B cell (primary cell): ENCODE measurements around the gene ATP5ME. TPM values are rescaled to one million over a fixed set of nuclear protein-coding genes. Genes with fewer than 3 reads are reported as not detected.

Experiments used
- ATAC-seq: fragments of 200-7000 bp; cut with Tn5 transposase; one replicate; pipeline ENCODE4 v1.10.0; 2021; ENCODE audit warnings: low read depth, mild to moderate bottlenecking, moderate number of reproducible peaks, moderate library complexity
- CTCF ChIA-PET: fragments of 350-600 bp; sonication (Branson Sonifier 250); formaldehyde crosslinking; loops from one replicate; lab custom pipeline; 2021; ENCODE audit warnings: antibody characterized with exemption, inconsistent platforms; lab: Charles Lee
- POLR2A ChIA-PET: fragments of 350-600 bp; sonication (Branson Sonifier 250); formaldehyde crosslinking; loops from one replicate; lab custom pipeline; 2021; ENCODE audit warnings: antibody characterized with exemption; lab: Charles Lee
- DNase-seq: peaks from one replicate; pipeline ENCODE4 v3.0.0; 2013
- H2AFZ ChIP-seq: 2 replicates; pipeline ENCODE4 v1.6.1; 2012; ENCODE audit warnings: mild to moderate bottlenecking, low read depth, low read length; ENCODE audit not compliant: insufficient read depth, poor library complexity, severe bottlenecking
- H3K27ac ChIP-seq, 2 donors: 1 replicate in 1 of 2; 2 replicates in 1 of 2; pipeline ENCODE4 v1.5.1; 2012 to 2013; ENCODE audit warnings: low read length in 2 of 2, mild to moderate bottlenecking in 2 of 2, moderate library complexity in 1 of 2
- H3K27me3 ChIP-seq, 4 experiments: fragments of 200-600 bp in 1 of 4; sonication (generic) in 1 of 4; replicated peaks in 1 of 4; 1 replicate in 2 of 4; 2 replicates in 2 of 4; pipeline versions ENCODE4 v1.6.1 to v1.7.0; 2013 to 2016; ENCODE audit warnings: low read length in 3 of 4, mild to moderate bottlenecking in 2 of 4, mixed read lengths in 1 of 4, moderate library complexity in 1 of 4; ENCODE audit not compliant: insufficient read depth in 4 of 4, control insufficient read depth in 3 of 4; ENCODE audit errors: control extremely low read depth in 1 of 4
- H3K36me3 ChIP-seq, 2 experiments: replicated peaks in 1 of 2; 1 replicate in 1 of 2; 2 replicates in 1 of 2; pipeline versions ENCODE4 v1.6.1 to v1.7.1; 2013; ENCODE audit warnings: low read length in 1 of 2; ENCODE audit not compliant: insufficient read depth in 2 of 2, control insufficient read depth in 1 of 2; ENCODE audit errors: control extremely low read depth in 1 of 2, extremely low read depth in 1 of 2
- H3K4me1 ChIP-seq, 2 donors: fragments of 200-600 bp in 1 of 2; sonication (generic) in 1 of 2; 1 replicate in 1 of 2; 2 replicates in 1 of 2; pipeline versions ENCODE4 v1.5.1 to v1.6.1; 2013 to 2017; ENCODE audit warnings: low read length in 2 of 2; ENCODE audit not compliant: control insufficient read depth in 2 of 2, insufficient read depth in 2 of 2
- H3K4me2 ChIP-seq: replicated peaks from 2 replicates; pipeline ENCODE3; 2012; ENCODE audit warnings: mild to moderate bottlenecking, low read depth, low read length; ENCODE audit not compliant: poor library complexity, severe bottlenecking
- H3K4me3 ChIP-seq, 5 experiments: fragments of 200-600 bp in 1 of 5; sonication (generic) in 1 of 5; 1 replicate in 3 of 5; 2 replicates in 2 of 5; pipeline versions ENCODE4 v1.5.1 to v1.7.0; 2011 to 2016; ENCODE audit warnings: low read length in 4 of 5, mild to moderate bottlenecking in 4 of 5, low read depth in 2 of 5, control low read depth in 1 of 5, moderate library complexity in 1 of 5; ENCODE audit not compliant: insufficient read depth in 1 of 5; ENCODE audit errors: control extremely low read depth in 1 of 5, extremely low read depth in 1 of 5
- H3K79me2 ChIP-seq: fragments of 200-600 bp; sonication (generic); one replicate; pipeline ENCODE4 v1.6.0; 2016; ENCODE audit warnings: low read length; ENCODE audit not compliant: control insufficient read depth, insufficient read depth
- H3K9ac ChIP-seq: fragments of 200-600 bp; sonication (generic); 2 replicates; pipeline ENCODE4 v1.6.1; 2017; ENCODE audit warnings: mild to moderate bottlenecking, low read length, moderate library complexity
- H3K9me3 ChIP-seq, 3 donors: one replicate each; pipeline versions ENCODE4 v1.6.1 to v1.7.1; 2013; ENCODE audit warnings: low read length in 2 of 3; ENCODE audit not compliant: control insufficient read depth in 2 of 3, insufficient read depth in 1 of 3; ENCODE audit errors: control extremely low read depth in 1 of 3
- H4K20me1 ChIP-seq: 2 replicates; pipeline ENCODE4 v1.6.0; 2012; ENCODE audit warnings: mild to moderate bottlenecking, low read length; ENCODE audit not compliant: insufficient read depth, control insufficient read depth, poor library complexity, severe bottlenecking
- H3K27ac Mint-ChIP-seq: one replicate; pipeline ENCODE4 v1.8.0; 2021; ENCODE audit warnings: mixed read lengths
- H3K27me3 Mint-ChIP-seq: one replicate; pipeline ENCODE4 v1.8.0; 2021; ENCODE audit warnings: mixed read lengths
- H3K4me1 Mint-ChIP-seq: one replicate; pipeline ENCODE4 v1.8.0; 2021; ENCODE audit warnings: mixed read lengths
- H3K4me3 Mint-ChIP-seq: one replicate; pipeline ENCODE4 v1.8.0; 2021; ENCODE audit warnings: mixed read lengths
- H3K9me3 Mint-ChIP-seq: one replicate; pipeline ENCODE4 v1.8.0; 2022; ENCODE audit warnings: mixed read lengths; ENCODE audit not compliant: insufficient read depth
- CTCF ChIP-seq: fragments of 200-600 bp; IDR thresholded peaks from one replicate; pipeline ENCODE4 v1.8.0; 2022; ENCODE audit warnings: antibody characterized with exemption, mild to moderate bottlenecking
- EZH2 ChIP-seq: IDR thresholded peaks from 2 replicates; pipeline ENCODE4 v1.6.1; 2012; ENCODE audit warnings: borderline replicate concordance, low read depth, mild to moderate bottlenecking, moderate library complexity, low read length; ENCODE audit not compliant: insufficient read depth, poor library complexity, severe bottlenecking
- WGBS: methylation state at CpG from one replicate; pipeline ENCODE4 v1.1.5; 2013; ENCODE audit warnings: missing lambda C conversion rate; ENCODE audit not compliant: insufficient coverage; 5-methylcytosine and 5-hydroxymethylcytosine counted together
- intact Hi-C: fragments of 100-400 bp; cut with micrococcal nuclease; formaldehyde crosslinking; loops from one replicate; pipeline ENCODE4 v1.10.0; 2022
- polyA plus RNA-seq: library from polyadenylated mRNA; depleted of rRNA; stranded (reverse); fragments of >200 nt; gene quantifications from 2 replicates; pipeline ENCODE4 v1.2.3, GENCODE V29; 2012
- total RNA-seq, 2 donors: library from RNA; stranded (reverse); fragments of 120-200 nt in 1 of 2; gene quantifications; 1 replicate in 1 of 2; 2 replicates in 1 of 2; pipeline versions ENCODE4 v1.2.3 to v1.2.4, GENCODE V29; 2013 to 2022

ATP5ME gene
- total and polyA plus RNA-seq, 2 donors (not counting 1 experiment from before 2014, with no cell fraction given): 129 to 153 TPM

GRCh38 chr4:679104-679481 is 5.0 kb upstream of the ATP5ME start:
- Histone ChIP-seq H3K27me3 (peaks cover 0 to 2% (median 0%) of the 10 kb centered on the region in 4 experiments), H3K4me2 (no peak overlapping the region), H3K9ac (no peak overlapping the region), H3K36me3 (no peaks in the 10 kb centered on the region), H3K4me3 (no peak overlapping the region), H2AFZ (no peak overlapping the region), H3K79me2 (peaks cover 12% of the 10 kb centered on the region), H4K20me1 (no peaks in the 10 kb centered on the region), H3K9me3 (peaks cover 0 to 10% (median 0%) of the 10 kb centered on the region in 3 donors), H3K4me1 (peaks cover 32 to 48% of the 10 kb centered on the region in 2 donors), H3K27ac (no peak overlapping the region)
- no peak overlapping the region for H3K27ac Mint-ChIP-seq
- intact Hi-C loops: loop anchor here (10.0 kb wide), 1 partner anchor 606 kb away; the partner anchor contains the start of gene MAEA
- POLR2A ChIA-PET: no interaction called here
- no peaks in the 10 kb centered on the region for H3K27me3 Mint-ChIP-seq
- DNase-seq (no peak), ATAC-seq (no peak)
- WGBS: 88% methylated on average over 13 of the region's 13 CpGs
- no peak for TF ChIP-seq CTCF
- no peak for TF ChIP-seq EZH2
- H3K9me3 Mint-ChIP-seq: no peaks in the 10 kb centered on the region
- peaks cover 35% of the 10 kb centered on the region for H3K4me1 Mint-ChIP-seq
- H3K4me3 Mint-ChIP-seq: no peak overlapping the region
- CTCF ChIA-PET: no interaction called here

GRCh38 chr4:678331-679103 is 4.4 kb upstream of the ATP5ME start:
- Histone ChIP-seq H3K27ac (no peak overlapping the region), H3K4me1 (peaks cover 34 to 46% of the 10 kb centered on the region in 2 donors), H3K79me2 (peaks cover 16% of the 10 kb centered on the region), H3K4me3 (no peak overlapping the region), H3K4me2 (no peak overlapping the region), H3K36me3 (no peaks in the 10 kb centered on the region), H3K27me3 (peaks cover 0 to 2% (median 0%) of the 10 kb centered on the region in 4 experiments), H4K20me1 (peaks cover 1% of the 10 kb centered on the region), H2AFZ (no peak overlapping the region), H3K9me3 (peaks cover 0 to 10% (median 0%) of the 10 kb centered on the region in 3 donors), H3K9ac (no peak overlapping the region)
- DNase-seq (no peak), ATAC-seq (no peak)
- peaks cover 36% of the 10 kb centered on the region for H3K4me1 Mint-ChIP-seq
- ChIA-PET CTCF (interaction anchor here (1.1 kb wide), 1 partner anchor 21 kb away, joined by 5 read pairs; no protein-coding TSS in a partner anchor), POLR2A (no interaction called here)
- no peak overlapping the region for H3K27ac Mint-ChIP-seq
- H3K4me3 Mint-ChIP-seq: no peak overlapping the region
- WGBS: 89% methylated on average over 13 of the region's 14 CpGs
- intact Hi-C loops: loop anchor here (10.0 kb wide), 1 partner anchor 606 kb away; the partner anchor contains the start of gene MAEA
- no peaks in the 10 kb centered on the region for H3K27me3 Mint-ChIP-seq
- H3K9me3 Mint-ChIP-seq: no peaks in the 10 kb centered on the region
- no peak for TF ChIP-seq EZH2
- TF ChIP-seq CTCF: no peak
